HUDEP-2 (cell line): ENCODE data around the gene CCDC136.
A peak's percentile ranks its signal among the peaks of the same experiment; 100 is the strongest.

Source experiments
- DNase-seq, 76 experiments: peaks; one replicate each; lab custom pipeline; 2025; ENCODE audit not compliant: unreplicated experiment in 76 of 76; lab: John Stamatoyannopoulos, UW

Gene CCDC136

DNA sequence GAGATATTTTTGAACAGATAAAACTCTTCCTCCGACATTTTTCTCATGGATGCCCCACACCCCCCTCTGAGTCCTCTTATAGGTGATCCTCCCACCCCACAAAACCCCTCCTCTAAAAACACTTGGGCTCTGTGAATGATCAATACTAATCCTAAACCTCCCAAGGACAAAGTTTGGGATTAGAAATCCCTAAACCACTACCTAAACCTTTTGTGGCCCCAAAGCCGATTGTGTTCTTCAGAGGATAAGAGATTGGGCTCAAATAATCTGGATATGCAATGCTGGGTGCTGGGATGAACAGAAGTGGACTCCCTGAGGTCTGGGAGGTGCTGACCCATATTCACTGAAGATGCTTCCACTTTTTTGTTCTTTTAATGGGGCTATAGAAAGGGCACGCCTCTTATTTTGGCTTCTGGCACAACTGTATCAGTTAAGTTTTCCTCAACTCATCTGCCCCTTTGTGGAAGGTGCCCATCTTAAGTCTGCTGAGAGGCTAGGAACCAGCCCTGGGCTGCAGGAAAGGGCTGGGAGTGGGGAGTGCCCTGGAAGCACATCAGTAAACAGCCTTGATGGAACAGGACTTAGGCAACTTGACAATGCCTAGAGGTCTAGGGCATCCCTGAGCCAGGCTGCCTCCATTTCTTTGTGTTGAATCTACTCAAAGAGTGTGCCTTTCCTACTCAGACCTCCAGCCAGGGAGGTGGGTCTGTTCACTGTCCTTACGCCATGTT, 15.9 kb upstream of the CCDC136 start, which contains the start of gene OPN1SW:
TSS of gene OPN1SW (minus strand) at position 51 of the 731 bp plus-strand sequence. CDS start at position 38, 13 bp downstream.
- DNase-seq, result no peak

DNA sequence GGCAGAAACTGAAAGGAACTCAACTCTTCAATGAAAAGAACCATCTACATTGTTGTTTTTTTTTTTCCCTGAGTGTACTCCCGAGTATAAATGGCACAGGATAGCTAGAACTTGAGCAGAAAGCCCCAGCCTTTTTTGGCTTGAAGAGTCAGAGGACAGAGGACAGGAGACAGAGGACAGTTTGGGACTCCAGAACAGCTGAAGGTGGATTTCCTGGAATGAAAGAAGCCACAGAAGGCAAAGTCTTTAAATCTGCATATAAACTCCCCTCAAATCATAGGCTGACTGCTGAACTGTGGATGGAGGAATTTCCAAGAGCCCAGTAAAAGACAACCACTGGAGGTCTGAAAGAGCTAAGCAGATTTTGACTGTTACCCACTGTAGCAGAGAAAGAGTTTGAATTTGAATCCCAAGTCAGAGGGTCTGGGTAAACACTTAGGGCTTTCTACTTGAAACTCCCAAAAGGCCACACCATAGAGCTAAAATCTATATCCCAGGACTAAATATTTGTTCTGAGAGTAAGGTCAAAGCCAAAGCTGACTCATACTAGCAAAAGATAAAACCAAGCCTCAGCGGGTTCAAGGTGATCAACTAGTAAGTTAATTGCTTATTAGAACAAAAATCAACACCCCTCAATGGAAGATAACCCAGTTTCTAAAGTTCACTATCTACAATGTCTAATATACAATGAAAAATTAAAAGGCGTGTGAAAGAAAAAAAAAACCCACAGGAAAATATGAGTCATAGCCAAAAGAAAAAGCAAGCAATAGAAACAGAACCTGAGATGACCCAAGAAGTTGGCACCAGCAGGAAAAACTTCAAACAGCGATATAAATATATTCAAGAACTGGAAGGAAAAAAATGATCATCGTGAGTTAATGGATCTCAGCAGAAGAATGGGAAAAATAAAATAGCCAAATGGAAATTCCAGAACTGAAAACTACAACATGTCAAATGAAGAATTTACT, 14.3 kb upstream of the CCDC136 start:
- DNase-seq, result no peak

DNA sequence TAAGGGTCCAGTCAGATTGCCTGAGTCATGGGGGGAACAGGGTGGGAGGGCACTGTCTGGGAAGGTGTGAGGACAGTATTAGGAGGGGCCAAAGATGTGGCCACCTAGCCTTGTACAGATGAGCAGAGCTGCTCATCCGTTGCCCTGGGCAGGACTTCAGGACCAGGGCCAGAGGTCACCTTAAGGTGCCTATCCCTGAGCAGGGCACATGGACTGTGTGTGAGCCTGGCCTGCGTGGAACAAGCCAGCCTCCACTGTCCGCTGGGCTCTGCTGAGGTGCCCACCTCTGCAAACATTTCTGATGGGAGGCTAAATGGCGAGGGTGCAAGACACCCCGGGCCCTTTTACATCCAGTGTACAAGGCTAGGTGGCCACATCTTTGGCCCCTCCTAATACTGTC, 12.8 kb upstream of the CCDC136 start:
- no peak for DNase-seq

DNA sequence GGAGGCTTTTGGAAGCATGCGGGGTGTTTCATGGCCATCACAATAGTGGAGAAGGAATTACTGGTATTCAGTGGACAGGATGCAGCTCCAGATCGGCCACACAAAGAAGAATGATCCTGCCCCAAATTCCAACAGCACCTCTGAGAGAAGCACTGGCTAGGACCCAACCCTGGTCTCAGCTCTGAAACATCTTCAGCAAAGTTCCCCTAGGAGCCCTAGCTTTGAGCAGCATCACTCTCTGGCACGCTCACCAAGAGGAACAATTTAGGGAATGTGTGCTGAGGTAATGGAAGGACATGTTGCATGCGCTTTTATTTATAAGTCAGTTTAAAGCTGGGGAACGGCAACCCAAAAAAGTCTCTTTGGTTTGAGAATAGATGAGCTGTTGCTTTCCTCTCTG, 10.6 kb upstream of the CCDC136 start:
- no peak for DNase-seq

DNA sequence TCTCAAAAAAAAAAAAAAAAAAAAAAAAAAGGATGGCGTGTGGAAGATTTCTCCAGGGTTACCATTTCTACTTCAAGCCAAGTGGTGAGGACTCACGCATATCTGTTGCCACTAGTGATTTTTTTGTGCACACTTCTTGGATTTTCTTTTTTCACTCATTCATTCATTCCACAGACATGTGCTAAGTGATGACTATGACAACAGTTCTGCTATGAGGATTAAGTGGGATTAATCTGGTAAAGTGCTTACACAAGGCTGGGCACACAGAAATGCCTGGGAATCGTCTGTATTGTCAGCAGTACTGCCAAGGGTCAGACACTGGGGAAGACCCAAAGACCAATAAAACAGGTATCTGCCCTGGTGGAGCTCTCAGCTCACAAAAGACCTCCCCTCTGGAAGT, 9.9 kb upstream of the CCDC136 start:
- DNase-seq, result no peak

DNA sequence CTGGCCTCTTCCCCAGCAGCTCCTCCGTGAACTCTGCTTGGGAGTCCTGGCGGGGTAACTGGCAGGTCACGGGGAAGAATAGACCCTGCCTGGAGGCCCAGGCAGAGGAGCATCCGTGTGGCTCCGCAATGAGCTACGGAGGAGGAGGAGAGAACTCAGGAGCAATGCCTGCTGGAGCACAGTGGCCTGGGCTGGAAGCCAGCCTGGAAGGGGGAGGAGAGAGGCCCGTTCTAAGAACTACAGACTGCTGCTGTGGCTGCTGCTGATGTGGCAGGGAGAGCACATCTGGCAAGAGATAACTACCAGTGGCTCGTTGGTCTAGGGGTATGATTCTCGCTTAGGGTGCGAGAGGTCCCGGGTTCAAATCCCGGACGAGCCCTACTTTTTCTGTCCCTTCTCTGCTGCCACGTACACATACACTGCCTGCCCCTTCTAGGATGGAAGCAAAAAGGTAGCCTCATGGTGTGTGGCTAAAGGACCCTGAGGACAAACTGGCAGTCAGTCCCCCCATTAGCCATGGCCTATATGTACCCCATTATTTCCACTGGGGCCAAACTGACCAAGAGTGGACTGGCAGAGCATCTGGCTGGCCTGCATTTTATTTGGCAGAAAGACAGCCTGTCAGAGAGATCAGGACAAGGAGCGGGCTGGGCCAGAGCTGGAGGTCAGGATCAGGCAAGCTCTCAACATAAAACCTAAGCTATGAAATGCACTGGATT, 8.5 kb upstream of the CCDC136 start:
- peak; percentile 19 to 95 (median 77) for DNase-seq

DNA sequence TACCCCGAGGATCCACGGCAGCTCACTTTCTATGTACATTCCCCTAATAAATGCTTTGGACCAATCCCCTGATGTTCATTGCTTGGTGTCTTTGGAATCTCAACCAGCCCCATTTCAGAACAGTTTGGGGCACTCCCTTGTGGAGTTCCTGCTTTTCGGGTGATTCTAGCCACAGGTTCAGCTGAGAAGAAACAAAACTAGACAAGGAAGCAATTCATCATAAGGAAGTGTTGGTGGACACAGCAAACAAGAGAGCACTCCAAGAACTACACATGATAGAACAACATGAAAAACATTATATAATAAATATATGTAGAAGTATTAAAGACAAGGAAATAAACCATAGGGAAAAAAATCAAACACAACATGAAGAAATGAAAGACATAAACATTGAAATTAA, 6.0 kb upstream of the CCDC136 start:
- DNase-seq, result no peak

DNA sequence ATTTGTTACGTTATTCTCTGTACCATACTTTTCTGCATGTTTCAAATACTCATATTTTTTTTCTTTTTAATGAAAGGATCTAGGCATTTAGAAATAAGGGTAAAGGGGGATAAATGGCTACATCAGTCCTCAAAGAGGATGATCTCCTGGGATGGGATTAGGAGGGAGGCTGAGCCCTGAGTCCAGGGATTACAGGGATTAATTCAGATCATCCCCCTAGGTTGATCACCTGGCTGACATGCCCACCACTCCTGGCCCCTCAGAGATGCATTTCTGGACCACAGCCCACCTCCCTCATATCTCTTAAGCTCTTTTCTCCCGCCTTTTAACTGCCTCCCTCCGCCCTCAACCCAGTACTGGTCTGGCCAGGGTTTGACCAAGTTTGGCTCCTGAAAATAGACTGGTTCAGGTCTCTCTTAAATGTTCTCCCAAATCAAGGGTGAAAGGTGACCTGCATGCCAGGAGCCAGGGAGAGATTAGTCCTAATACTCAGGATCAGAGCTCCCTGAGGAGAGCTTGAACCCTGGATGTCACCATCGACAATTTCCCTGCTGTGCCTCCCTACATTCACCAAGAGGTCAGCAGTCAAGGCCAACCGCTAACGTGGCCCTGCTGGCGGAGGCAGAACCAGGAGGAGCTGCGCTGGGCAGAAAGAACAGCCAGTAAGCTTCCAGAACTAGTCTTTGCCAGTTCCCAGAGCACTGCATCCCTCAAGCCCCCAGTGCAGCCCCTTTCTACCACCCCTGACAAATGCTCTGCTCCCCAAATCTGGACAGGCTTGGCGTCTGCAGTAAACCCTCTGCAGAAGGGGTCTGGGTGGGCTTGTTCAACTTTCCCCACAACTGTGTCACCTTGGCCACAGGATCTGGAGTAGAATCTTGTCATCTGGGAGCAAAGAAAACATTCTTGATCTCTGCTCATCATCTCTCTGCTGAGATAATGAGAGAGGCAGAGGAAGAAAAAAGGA, 3.0 kb upstream of the CCDC136 start:
- DNase-seq, result no peak

DNA sequence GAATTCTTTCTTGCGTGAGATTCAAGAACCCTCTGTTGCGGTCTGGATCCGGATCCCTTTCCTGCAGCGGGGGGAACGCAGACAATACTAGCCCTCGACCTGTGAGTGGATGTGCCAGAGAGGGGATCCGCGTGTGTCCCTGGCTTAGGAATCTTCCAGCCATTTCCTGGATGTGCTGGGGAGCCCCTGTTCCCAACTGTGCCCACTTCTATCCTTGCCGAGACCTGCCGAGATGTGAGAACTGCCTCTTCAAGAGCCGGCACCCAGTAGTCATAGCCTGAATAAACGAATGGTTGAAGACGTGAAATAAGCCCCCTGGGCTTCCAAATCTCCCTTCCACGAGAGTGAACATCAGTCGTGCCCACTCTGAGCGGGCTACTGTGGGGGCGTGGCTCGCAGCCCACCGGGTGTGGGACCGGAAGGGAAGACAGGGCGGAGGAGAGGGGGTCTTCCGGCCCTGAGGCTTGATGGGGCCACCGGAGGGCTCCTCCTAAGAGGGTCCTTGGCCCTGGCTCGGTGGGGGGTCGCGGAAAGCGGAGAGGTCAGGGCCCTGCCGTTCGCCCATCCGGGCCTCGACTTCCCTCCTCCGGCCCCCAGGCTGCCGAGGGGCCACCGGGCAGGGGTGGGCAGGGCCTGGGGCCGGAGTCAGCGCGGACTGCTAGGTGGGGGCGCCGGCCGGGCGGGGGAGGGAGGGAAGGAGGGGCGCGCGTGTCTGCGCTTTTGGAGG, 1.3 kb upstream of the CCDC136 start:
- no peak for DNase-seq

DNA sequence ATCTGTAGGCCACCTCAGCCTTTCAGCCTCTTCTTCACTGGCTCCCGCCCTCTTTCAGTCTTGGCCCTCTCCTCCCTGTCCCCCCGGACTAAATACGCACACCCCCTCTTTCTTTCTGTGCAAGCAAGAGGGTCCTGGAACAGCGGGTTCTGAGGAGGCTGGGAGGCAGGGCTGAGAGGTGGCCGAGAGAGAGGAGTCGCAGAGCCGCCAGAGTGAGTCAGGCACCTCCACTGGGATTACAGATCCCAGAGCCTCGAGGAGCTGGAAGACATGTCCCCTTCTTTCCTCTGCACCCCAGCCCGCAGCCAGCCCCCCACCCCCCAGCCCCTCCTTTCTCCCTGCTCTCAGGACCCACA, 182 bp downstream of the CCDC136 start:
- DNase-seq, result no peak

DNA sequence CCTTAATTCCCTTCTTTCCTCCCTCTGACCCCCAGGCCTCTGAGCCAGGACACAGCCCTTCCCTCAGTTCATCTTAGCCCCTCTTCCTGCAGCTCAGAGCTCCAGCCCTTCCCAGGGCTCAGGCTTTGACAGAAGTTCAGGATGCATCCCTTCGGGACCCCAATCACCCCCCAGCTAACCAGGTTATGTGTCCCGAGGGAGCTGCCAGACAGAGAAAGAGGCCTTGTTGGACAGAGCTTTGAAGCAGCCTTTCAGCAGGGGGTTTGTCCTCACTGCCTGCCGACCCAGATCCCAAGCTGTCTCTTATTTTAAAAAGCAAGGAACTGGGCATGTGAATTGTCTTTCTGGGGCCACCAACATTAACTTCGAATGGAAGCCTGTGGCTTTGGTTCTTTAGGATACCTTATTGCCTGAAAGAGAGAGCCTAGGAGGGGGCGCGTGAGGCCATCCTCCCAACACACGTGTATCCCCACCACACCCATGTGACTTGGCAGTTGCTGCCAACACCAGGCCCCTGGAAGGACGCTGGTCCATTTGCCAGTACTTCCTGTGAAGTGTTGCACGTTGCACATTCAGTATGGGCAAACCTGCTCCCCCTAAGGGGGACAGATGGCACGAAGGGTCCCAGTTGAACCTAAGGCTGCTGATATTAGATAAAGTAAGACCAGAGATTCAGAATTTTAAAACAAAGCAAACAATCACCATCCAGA, 858 bp downstream of the CCDC136 start:
- peak in 25 of 76 experiments; percentile 1 to 45 (median 20) for DNase-seq

DNA sequence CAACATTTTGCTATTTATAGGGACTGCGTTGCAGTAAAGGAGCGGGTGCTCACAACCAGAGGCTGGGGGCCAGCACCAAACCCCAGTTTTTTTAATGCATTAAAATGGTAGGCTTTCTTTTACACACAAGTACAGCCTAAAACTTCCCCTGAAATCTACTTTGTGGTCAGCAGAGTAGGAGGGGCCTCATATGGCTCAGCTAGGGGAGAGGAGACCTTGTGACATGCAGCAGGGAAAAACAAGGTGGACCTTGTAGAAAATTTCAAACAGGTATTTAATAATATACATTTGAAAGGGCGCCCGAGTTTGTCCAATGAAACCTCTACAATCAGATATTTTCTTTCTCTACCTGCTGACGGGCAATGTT, 1.4 kb downstream of the CCDC136 start:
- no peak for DNase-seq

DNA sequence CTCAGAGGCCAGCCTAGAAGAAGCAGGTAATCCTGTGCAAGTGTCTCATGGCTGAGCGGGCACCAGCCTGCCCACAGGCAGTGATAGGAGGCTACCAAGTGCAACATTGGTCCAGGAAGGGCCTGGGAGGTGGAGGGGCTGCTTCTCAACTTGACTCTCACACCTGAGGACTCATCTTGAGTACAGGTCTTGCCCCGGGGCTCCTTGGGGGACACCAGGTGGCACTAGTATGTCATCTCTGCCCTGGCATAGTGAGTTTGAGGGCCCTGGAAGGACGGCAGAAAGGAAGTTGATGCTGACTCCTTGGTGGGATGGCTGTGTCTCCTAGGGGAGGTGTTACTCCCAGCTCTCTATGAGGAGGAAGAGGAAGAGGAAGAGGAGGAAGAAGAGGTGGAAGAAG, 2.3 kb downstream of the CCDC136 start:
- no peak for DNase-seq

DNA sequence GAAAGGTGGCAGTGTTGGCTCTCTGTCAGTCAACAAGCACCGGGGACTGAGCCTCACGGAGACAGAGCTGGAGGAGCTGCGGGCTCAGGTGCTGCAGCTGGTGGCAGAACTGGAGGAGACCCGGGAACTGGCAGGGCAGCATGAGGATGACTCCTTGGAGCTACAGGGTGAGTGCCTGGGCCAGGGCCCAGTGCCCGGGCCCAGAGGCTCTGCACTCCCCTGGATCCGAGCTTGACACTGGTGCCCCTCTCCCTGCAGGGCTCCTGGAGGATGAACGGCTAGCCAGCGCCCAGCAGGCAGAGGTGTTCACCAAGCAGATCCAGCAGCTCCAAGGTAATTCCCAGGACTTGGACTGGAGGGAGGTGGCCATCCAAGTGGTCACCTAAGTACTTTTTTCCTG, 2.7 kb downstream of the CCDC136 start:
- no peak for DNase-seq

DNA sequence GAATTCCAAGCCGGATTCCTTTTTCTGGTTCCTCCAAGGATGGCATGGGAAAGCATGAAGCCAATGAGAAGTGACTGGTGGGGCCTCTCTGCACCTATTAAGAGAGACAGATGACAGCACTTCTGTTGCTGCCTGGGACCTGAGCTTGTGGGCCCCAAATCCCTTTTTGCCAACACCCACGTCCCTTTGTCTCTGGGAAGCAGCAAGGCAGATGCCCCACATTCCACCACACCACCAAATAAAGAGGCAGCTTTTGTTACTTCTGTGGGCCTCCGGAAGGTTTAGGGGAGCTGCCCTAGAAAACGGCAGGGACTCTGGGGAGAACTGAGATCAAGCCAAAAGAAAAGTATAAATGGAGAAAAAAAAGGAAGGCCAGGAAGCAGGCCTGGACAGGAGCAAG, 3.4 kb downstream of the CCDC136 start:
- no peak for DNase-seq

DNA sequence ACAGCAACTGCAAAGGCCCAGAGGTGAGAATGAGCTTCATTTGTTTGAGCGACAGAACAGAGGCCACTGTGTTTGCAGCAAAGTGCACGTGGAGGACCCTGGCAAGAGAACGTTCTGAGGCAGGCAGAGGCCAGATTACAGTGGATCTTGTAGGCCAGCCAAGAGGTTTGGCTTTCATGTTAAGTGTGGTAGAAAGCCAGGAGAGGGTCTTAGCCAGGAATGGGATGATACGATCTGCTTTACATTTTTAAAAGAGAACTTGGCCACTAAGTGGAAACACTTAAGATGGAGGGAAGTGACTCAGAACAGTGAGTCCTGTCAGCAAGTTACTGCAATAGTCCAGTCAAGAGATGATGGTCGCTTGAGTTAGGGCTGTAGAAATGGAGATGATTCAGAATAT, 4.6 kb downstream of the CCDC136 start:
- DNase-seq, result no peak

DNA sequence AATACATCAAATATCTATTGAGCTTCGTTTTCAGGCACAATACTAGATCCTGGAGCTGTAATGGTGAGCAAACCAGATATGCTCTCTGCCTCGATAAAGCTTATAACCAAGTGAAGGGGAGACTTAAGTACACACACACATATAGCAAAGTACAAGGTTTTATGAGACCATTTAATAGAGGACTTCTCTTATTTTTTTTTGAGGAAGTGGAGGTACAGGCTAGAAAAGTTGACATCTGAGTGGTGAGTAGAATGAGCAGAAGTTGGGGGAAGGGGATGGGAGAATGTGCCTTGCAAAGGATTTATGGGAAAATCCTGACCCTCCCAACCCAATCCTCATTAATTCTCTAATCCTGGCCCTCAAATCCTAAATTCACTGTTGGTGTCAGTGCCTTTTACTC, 7.7 kb downstream of the CCDC136 start:
- no peak for DNase-seq

DNA sequence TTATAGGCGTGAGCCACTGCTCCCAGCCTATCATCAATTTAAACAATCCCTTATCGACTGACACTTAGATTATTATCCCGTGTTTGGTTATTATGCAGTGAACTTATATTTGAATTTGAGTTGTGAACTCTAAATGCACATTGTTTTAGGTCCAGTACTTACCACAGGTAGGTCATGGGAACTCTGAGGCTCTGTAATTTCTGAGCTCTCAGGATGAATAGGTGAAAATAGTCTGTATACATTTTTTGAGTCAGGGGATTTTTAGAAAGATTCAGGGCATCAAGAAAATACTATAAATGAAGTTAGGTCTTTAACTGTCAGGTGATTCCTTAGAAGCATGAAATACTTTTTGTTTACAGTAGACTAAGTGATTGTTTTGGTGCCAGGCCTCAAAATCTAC, 8.8 kb downstream of the CCDC136 start:
- DNase-seq, result no peak

DNA sequence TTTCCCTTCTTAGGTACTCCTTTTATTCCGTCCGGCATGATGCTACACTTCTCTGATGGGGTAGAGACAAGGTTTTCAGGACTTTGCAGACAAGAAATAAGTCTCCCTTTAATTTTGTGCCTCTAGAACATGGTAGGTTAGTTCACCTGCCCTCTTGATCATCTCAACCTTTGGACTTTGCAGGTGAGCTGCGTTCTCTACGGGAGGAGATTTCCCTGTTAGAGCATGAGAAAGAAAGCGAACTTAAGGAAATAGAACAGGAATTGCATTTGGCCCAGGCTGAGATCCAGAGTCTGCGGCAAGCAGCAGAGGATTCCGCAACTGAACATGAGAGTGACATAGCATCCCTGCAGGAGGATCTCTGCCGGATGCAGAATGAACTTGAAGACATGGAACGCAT, 9.2 kb downstream of the CCDC136 start:
- DNase-seq, result no peak
